Measurements from ENCODE around the gene PHC2.

PHC2 gene

GRCh38 chr1:33289858-33290154 lies 141.1 kb downstream of the PHC2 start:
- no peaks in the 10 kb centered on the region for H3F3A ChIP-seq (ENCODE audit: low read depth)
- no peaks in the 10 kb centered on the region for H3K79me2 ChIP-seq (ENCODE audit: insufficient read depth, low read length)
- TF ChIP-seq CTCF (conservative IDR thresholded peaks at IDR 0.05; ENCODE audit: low read length) (no peak), EZH2phosphoT487 (IDR thresholded peaks at IDR 0.05; ENCODE audit: borderline replicate concordance) (no peak)
- no peaks in the 10 kb centered on the region for H3K27me3 ChIP-seq (ENCODE audit: insufficient read depth, low read length, poor library complexity, severe bottlenecking)
- no peak overlapping the region for H3K9ac ChIP-seq (ENCODE audit: low read depth, low read length, poor library complexity, severe bottlenecking)
- H2AFZ ChIP-seq (ENCODE audit: low read length), result no peak overlapping the region
- H3K9me2 ChIP-seq (replicated peaks; ENCODE audit: low read depth, low read length), result no peaks in the 10 kb centered on the region
- H4K20me1 ChIP-seq (ENCODE audit: insufficient read depth, low read length, poor library complexity, severe bottlenecking), result no peaks in the 10 kb centered on the region
- no peaks in the 10 kb centered on the region for H3K4me1 ChIP-seq (ENCODE audit: insufficient read depth, low read length, poor library complexity, severe bottlenecking)
- no peaks in the 10 kb centered on the region for H3K9me3 ChIP-seq (ENCODE audit: insufficient read depth, low read depth, low read length)
- H3K36me3 ChIP-seq (ENCODE audit: insufficient read depth, low read length), result peaks cover 28% of the 10 kb centered on the region; the same call in 1 of the 2 replicates
- H3K4me2 ChIP-seq (ENCODE audit: low read depth, low read length, poor library complexity, severe bottlenecking), result no peak overlapping the region
- no peak overlapping the region for H3K4me3 ChIP-seq (ENCODE audit: low read length, poor library complexity, severe bottlenecking)

DNA sequence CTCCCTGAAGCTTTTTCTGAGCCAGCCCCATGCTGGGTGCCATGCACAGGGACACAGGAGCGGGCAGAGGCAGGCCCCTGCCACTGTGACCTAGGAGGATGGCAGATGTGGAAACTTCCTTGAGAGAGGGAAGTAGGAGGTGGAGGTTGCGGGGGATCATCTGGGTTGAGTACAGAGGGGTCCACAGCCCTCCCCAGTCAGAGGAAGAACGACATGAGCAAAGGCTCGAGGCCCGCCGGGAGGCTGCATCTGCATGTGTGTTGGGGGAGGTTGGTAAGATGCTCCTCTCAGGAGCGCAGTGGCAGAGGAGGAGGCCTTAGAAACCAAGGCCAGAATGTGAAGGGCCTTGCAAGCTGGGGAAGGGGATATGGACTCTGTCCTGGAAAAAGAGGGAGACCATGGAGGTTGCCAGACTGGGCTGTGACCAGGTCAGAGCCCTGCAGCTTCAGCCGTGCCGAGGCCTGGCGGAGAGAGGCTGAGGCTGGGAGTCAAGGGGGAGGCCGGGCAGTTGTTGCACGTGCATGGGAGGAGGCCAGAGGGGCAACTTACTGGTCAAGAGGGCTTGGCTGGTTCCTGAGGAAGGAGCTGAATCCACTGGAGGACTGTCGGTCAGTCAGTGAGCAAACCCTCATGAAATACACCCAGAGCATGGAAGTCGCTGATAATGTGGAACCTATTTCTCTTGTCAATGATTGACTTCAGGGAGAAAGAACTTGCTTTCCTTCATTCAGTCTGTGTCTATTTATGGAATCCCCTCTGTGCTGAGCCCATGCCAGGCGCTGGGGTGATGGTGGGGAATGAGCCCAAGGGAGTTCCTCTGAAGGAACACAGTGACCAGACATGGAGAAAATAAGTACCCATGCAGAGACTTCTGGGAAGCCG lies 141.7 kb downstream of the PHC2 start:
- no peak overlapping the region for H3K4me3 ChIP-seq (ENCODE audit: low read length, poor library complexity, severe bottlenecking)
- no peaks in the 10 kb centered on the region for H3K9me3 ChIP-seq (ENCODE audit: insufficient read depth, low read depth, low read length)
- H3K4me1 ChIP-seq (ENCODE audit: insufficient read depth, low read length, poor library complexity, severe bottlenecking), result no peaks in the 10 kb centered on the region
- peaks cover 29% of the 10 kb centered on the region; the same call in 1 of the 2 replicates for H3K36me3 ChIP-seq (ENCODE audit: insufficient read depth, low read length)
- H3K4me2 ChIP-seq (ENCODE audit: low read depth, low read length, poor library complexity, severe bottlenecking), result no peak overlapping the region
- no peak overlapping the region for H3K9ac ChIP-seq (ENCODE audit: low read depth, low read length, poor library complexity, severe bottlenecking)
- H3F3A ChIP-seq (ENCODE audit: low read depth), result no peaks in the 10 kb centered on the region
- H3K27me3 ChIP-seq (ENCODE audit: insufficient read depth, low read length, poor library complexity, severe bottlenecking), result no peaks in the 10 kb centered on the region
- no peak overlapping the region for H2AFZ ChIP-seq (ENCODE audit: low read length)
- TF ChIP-seq EZH2phosphoT487 (IDR thresholded peaks at IDR 0.05; ENCODE audit: borderline replicate concordance), result no peak
- TF ChIP-seq CTCF (conservative IDR thresholded peaks at IDR 0.05; ENCODE audit: low read length), result no peak
- H4K20me1 ChIP-seq (ENCODE audit: insufficient read depth, low read length, poor library complexity, severe bottlenecking), result no peaks in the 10 kb centered on the region
- H3K79me2 ChIP-seq (ENCODE audit: insufficient read depth, low read length), result no peaks in the 10 kb centered on the region
- no peaks in the 10 kb centered on the region for H3K9me2 ChIP-seq (replicated peaks; ENCODE audit: low read depth, low read length)

DNA sequence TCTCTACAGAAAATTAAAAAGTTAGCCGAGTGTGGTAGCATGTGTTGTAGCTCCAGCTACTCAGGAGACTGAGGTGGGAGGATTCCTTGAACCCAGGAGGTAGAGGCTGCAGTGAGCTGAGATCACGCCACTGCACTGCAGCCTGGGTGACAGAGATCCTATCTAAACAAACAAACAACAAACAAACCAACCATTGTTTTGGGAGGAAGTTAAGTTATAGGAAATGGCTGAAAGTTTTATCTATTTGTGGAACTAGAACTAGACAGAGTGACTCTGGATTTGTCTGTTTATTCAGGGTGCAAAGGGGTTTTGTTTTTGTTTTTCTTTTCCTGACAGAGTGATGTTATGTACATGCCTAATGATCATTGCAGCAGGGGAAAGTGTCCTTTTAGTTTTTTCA lies 143.6 kb downstream of the PHC2 start:
- Histone ChIP-seq H3K9ac (ENCODE audit: low read depth, low read length, poor library complexity, severe bottlenecking) (no peak overlapping the region), H3K36me3 (ENCODE audit: insufficient read depth, low read length) (peaks cover 36% of the 10 kb centered on the region; the same call in 1 of the 2 replicates), H3K9me3 (ENCODE audit: insufficient read depth, low read depth, low read length) (no peaks in the 10 kb centered on the region), H3K4me2 (ENCODE audit: low read depth, low read length, poor library complexity, severe bottlenecking) (no peak overlapping the region), H3F3A (ENCODE audit: low read depth) (no peaks in the 10 kb centered on the region), H3K4me1 (ENCODE audit: insufficient read depth, low read length, poor library complexity, severe bottlenecking) (no peaks in the 10 kb centered on the region), H3K79me2 (ENCODE audit: insufficient read depth, low read length) (no peaks in the 10 kb centered on the region), H3K27me3 (ENCODE audit: insufficient read depth, low read length, poor library complexity, severe bottlenecking) (no peaks in the 10 kb centered on the region), H3K9me2 (replicated peaks; ENCODE audit: low read depth, low read length) (no peaks in the 10 kb centered on the region), H4K20me1 (ENCODE audit: insufficient read depth, low read length, poor library complexity, severe bottlenecking) (no peaks in the 10 kb centered on the region), H2AFZ (ENCODE audit: low read length) (no peak overlapping the region), H3K4me3 (ENCODE audit: low read length, poor library complexity, severe bottlenecking) (no peak overlapping the region)
- TF ChIP-seq CTCF (conservative IDR thresholded peaks at IDR 0.05; ENCODE audit: low read length) (no peak), EZH2phosphoT487 (IDR thresholded peaks at IDR 0.05; ENCODE audit: borderline replicate concordance) (no peak)
